GM19395 (cell line): ENCODE results near the gene LACRT.
"Not testable (repeated sequence)": the region's sequence is repeated elsewhere in the genome, so short reads cannot be mapped to it uniquely, and the experiment has no call there.

Experiments used
- ATAC-seq: cut with Tn5 transposase; IDR thresholded peaks from one replicate; pipeline ENCODE4 v1.9.1; 2021; ENCODE audit warnings: mild to moderate bottlenecking, moderate library complexity; ENCODE audit not compliant: unreplicated experiment

Gene LACRT

GRCh38 chr12:54641089-54641488 is 6.4 kb upstream of the LACRT start:
- ATAC-seq: no peak

DNA sequence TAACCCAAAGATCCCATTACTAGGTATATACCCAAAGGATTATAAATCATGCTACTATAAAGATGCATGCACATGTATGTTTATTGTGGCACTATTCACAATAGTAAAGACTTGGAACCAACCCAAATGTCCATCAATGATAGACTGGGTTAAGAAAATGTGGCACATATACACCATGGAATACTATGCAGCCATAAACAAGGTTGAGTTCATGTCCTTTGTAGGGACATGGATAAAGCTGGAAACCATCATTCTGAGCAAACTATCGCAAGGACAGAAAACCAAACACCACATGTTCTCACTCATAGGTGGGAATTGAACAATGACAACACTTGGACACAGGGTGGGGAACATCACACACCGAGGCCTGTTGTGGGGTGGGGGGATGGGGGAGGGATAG is 4.4 kb upstream of the LACRT start:
- ATAC-seq: not testable (repeated sequence)

DNA sequence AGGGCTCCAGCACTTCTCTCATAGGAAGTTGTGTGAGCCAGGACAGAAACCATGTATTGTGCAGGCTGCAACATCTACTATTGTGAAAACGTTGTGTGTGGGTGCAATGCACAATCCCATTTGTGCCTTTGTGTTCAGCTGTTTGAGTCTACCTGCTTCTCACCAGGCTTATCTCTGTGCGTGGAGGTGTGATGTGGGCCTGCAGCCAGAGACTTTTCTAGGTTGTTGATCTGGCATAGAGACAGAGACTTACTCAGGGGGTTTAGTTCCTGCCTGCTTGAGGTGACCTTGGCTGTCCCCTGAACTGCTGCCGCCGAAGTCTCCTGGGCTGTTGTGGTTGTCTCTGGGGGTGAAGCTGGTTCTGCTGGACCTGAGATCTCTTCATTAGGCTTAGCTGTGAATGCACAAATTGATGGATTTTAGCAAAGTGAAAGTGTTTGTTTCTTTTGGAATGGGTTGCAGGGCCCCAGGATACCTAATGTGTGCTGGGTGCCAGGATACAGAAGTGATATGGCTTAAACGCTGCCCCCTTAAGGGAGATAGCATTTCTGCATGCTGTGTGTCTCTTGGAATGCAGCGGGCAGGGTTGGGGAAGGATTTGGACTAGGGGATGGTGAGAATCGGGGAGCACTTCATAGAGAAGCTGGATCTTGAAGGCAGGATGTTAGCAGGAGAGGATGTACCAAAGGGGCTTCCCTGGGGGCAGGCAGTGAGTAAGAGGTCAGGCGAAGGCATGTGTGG is 2.5 kb downstream of the LACRT start:
- ATAC-seq: no peak

DNA sequence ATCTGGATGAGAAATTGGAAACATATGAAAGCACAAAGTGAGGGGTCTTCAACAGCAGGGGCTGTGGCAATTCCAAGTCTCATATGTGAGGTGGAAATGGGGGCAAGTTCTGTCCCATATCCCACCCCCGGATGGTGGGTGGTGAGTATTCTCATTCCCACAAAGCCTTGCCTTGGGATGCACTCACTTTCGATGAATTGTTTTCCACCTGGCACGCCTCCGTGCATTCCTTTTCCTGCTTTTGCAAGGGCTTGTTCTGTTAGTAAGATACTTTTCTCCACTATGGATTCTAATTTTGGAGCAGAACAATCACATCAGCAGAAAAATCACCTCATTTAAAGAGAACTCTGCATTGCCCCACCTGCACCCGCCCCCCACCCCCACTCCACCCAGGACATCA is 3.1 kb downstream of the LACRT start:
- ATAC-seq: no peak

GRCh38 chr12:54629925-54630324 is 4.8 kb downstream of the LACRT start:
- no peak for ATAC-seq

DNA sequence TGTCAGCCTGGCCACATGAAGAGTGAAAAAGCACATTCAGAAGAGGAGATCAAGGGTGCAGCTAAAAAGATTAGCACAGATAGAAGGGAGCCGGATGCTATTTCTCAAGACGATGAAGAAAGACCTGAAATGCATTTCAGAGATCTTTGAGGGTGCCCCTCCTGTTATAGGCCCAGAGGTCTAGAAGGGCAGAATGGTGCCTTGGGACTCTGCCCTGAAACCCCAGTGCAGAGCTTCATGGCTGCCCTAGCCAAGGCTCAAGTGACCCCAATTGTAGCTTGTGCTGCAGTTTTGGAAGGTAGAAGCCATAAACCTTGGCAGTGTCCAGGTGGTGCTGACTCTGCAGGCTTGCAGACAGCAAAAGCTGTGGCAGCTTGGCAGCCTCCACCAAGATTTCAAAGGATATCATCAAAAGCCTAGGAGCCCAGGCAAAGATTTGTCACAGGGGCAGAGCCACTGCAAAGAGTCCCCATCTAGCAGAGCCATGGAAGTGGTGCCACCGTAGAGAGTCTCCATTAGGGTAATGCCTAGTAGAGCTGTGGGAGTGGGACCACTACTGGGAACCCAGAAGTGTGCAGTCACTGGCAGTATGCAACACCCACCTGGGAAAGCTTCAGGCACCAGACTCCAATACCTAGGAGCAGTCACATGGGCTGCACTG is 6.4 kb downstream of the LACRT start:
- ATAC-seq: no peak

DNA sequence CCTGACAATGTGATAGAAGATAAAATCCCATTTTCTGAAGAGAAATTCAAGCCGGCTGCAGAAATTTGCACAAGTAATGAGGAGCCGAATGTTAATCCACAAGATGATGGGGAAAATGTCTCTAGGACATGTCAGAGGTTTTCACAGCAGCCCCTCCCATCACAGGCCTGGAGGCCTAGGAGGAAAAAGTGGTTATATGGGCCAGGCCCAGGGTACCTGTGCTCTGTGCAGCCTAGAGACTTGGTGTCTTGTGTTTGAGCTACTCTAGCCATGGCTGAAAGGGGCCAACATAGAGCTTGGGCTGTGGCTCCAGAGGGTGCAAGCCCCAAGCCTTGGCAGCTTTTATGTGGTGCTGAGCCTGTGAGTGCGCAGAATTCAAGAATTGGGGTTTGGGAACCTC is 7.4 kb downstream of the LACRT start:
- no peak for ATAC-seq

DNA sequence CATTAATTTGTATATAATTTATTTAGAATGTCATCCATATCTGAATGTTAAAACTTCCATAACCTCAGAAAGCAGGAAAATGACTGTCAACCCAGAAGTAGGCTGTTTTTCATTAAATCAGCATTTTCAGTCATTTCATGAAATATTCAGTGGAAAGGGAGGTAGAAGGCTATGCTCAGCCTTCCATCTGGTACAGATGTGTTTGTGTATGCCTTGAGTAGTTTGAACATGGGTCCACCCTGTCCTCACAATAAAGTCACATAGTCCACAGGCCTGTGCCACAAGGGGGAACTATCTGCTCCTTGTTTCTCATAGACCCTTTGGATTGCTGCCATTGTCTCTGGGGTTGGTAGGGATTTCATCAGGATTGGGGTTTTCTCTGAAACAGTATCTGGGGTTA is 9.1 kb downstream of the LACRT start:
- no peak for ATAC-seq

DNA sequence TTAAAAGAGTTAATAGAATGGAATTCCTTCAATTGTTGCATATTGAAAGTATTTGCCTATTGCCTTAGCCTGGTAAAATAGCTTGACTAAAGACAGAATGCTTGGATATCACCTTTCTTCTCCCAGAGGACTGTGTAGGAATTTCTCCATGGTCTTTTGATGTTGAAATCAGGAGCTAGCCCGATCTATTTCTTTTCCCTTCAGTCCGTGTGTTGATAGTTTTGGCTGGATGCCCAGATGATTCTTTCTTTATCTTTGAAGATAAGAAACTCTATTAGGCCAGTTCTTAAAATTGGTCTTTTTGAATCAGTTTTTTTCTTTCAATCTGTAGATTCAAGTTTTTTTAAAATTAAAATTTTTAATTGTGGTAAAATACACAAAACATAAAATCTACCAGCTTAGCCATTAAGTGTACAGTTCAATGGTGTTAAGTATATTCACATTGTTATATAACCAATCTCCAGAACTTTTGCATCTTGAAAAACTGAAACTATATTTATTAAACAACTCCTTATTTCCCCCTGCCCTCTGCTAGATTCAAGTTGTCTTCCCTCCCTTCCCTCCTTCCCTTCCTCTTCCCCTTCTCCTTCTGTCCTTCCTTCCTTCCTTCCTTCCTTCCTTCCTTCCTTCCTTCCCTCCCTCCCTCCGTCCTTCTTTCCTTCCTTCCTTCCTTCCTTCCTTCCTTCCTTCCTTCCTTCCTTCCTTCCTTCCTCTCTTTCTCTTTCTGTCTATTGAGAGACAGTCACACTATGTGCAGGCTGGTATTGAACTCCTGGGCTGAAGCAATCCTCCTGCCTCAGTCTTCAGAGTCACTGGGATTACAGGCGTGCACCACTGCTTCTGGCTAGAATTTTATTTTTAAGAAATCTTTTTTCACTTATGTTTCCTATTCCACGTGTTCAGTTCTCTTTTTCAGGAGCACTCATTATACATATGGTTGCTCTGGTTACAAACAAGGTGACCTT is 10.1 kb downstream of the LACRT start:
- no peak for ATAC-seq

- no peak for ATAC-seq
Measured at GRCh38 chr12:54622463-54623183, 12.1 kb downstream of the LACRT start.

- ATAC-seq: no peak
Measured at GRCh38 chr12:54616933-54617680, 17.6 kb downstream of the LACRT start.

- ATAC-seq: no peak
Measured at GRCh38 chr12:54612225-54612750, 22.4 kb downstream of the LACRT start.

DNA sequence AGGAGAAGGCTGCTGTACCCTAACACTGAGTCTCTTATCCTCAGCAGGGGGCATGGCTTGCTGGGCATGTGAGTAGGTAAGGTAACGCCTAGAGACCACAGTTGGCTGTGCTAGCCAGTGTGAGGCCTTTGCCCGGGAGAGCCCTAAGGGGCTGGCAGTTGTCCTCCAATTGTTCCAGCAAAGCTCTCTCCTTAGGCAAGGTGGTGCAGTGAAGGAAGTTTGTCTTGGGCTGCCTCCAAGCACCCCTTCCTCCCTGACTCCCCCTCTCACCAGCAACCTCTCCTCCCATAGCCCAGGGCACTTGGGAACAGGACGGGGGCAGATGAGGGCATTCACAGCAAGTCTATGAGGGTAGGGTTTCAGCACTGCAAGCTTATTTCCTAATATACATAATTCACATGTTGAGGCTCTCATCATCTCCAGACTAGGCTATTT is 23.0 kb downstream of the LACRT start:
- ATAC-seq: no peak

- ATAC-seq: no peak
Measured at GRCh38 chr12:54608769-54609168, 25.9 kb downstream of the LACRT start.

GRCh38 chr12:54608156-54608555 is 26.5 kb downstream of the LACRT start:
- ATAC-seq: no peak

DNA sequence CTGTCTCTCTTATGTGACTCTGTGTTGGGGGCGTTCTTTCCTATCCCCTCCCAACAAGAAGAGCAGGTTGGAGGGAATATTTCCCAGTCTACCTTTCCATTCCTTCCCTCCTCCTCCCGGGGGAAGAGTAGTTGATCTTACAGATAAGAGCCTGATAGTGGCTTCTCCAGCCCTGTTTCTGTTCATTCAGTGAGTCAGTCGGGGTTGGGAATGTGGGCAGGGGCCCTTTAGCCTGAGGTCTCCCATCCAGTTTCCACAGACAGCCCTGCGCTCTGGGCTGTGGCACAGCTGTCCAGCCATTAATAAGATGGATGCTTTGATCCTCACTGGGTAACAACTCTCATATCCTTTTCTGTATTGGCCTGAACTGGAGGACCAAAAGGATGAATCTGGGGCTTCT is 28.1 kb downstream of the LACRT start:
- ATAC-seq: no peak

GRCh38 chr12:54605138-54605970 is 29.3 kb downstream of the LACRT start:
- ATAC-seq: no peak

GRCh38 chr12:54604436-54604835 is 30.3 kb downstream of the LACRT start:
- ATAC-seq: no peak

DNA sequence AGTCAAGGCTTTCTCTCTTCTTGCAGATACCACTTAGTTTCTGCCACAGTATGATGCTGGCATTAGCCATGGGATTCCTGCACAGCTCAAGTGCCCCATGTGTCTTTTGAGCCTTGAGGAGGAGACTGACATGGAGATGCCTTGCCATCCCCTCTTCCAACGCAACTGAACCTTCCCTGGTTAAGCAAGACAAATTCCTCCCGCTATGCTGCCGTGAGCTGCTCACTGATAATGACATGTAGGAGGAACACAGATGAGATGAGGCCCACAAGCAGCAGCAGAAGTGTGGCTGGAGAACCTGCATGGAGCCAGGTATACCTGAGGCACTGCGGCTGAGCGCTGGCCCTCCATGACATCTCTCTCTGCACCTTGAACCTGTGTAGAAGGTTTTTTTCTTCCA is 30.8 kb downstream of the LACRT start:
- ATAC-seq: no peak
